ENCODE results near the gene ADORA2A.

The ADORA2A gene

GRCh38 chr22:24453853-24454252 lies 26.5 kb downstream of the ADORA2A start:
- no peak for DNase-seq (ENCODE audit: low read depth)

- DNase-seq (ENCODE audit: low read depth) = no peak
Measured at GRCh38 chr22:24455039-24455438, 27.6 kb downstream of the ADORA2A start.

GRCh38 chr22:24455751-24456426 lies 28.5 kb downstream of the ADORA2A start:
- no peak for DNase-seq (ENCODE audit: low read depth)

- DNase-seq (ENCODE audit: low read depth) = no peak
Measured at GRCh38 chr22:24457894-24458420, 30.6 kb downstream of the ADORA2A start.

GRCh38 chr22:24459911-24460310 lies 32.5 kb downstream of the ADORA2A start:
- DNase-seq (ENCODE audit: low read depth) = no peak

- no peak for DNase-seq (ENCODE audit: low read depth)
Measured at GRCh38 chr22:24460418-24461089, 33.2 kb downstream of the ADORA2A start.

- no peak for DNase-seq (ENCODE audit: low read depth)
Measured at GRCh38 chr22:24463071-24463760, 35.8 kb downstream of the ADORA2A start.

- DNase-seq (ENCODE audit: low read depth) = no peak
Measured at GRCh38 chr22:24465566-24465965, 38.2 kb downstream of the ADORA2A start.

GRCh38 chr22:24465975-24466374 lies 38.6 kb downstream of the ADORA2A start:
- DNase-seq (ENCODE audit: low read depth) = no peak

GRCh38 chr22:24466716-24467328 lies 39.4 kb downstream of the ADORA2A start:
- DNase-seq (ENCODE audit: low read depth) = no peak

GRCh38 chr22:24467340-24467739 lies 39.9 kb downstream of the ADORA2A start:
- DNase-seq (ENCODE audit: low read depth) = no peak

- DNase-seq (ENCODE audit: low read depth) = no peak
Measured at GRCh38 chr22:24471570-24471969, 44.2 kb downstream of the ADORA2A start.

- DNase-seq (ENCODE audit: low read depth) = no peak
Measured at GRCh38 chr22:24473284-24473683, 45.9 kb downstream of the ADORA2A start.

GRCh38 chr22:24474221-24474620 lies 46.8 kb downstream of the ADORA2A start:
- no peak for DNase-seq (ENCODE audit: low read depth)

- DNase-seq (ENCODE audit: low read depth) = no peak
Measured at GRCh38 chr22:24474649-24475255, 47.4 kb downstream of the ADORA2A start.

- DNase-seq (ENCODE audit: low read depth) = no peak
Measured at GRCh38 chr22:24481641-24482040, 54.2 kb downstream of the ADORA2A start.

- DNase-seq (ENCODE audit: low read depth) = no peak
Measured at GRCh38 chr22:24482575-24482974, 55.2 kb downstream of the ADORA2A start.

- no peak for DNase-seq (ENCODE audit: low read depth)
Measured at GRCh38 chr22:24482998-24483397, 55.6 kb downstream of the ADORA2A start.

- DNase-seq (ENCODE audit: low read depth) = no peak
Measured at GRCh38 chr22:24483976-24484545, 56.7 kb downstream of the ADORA2A start.

- no peak for DNase-seq (ENCODE audit: low read depth)
Measured at GRCh38 chr22:24485170-24485569, 57.8 kb downstream of the ADORA2A start.

- no peak for DNase-seq (ENCODE audit: low read depth)
Measured at GRCh38 chr22:24485608-24486007, 58.2 kb downstream of the ADORA2A start.

GRCh38 chr22:24486501-24486921 lies 59.1 kb downstream of the ADORA2A start:
- DNase-seq (ENCODE audit: low read depth) = no peak
